HepG2 (cell line): Measurements from ENCODE around the gene ISG20L2. TPM values are rescaled to one million over a fixed set of nuclear protein-coding genes. Genes with fewer than 3 reads are reported as not detected.

ENCODE experiments used
- ARID3A ChIP-seq: IDR thresholded peaks from 2 replicates; pipeline ENCODE4 v1.6.1; 2012; ENCODE audit warnings: low read depth, low read length, improper control_type of control experiment
- CEBPG ChIP-seq: IDR thresholded peaks from 2 replicates; pipeline ENCODE4 v1.6.1; 2016
- CENPT ChIP-seq: sonication (generic); formaldehyde crosslinking; IDR thresholded peaks from 2 replicates; pipeline ENCODE4 v1.8.0; 2022; ENCODE audit warnings: low read depth, mild to moderate bottlenecking, moderate library complexity, missing genetic modification reagents
- CREBL2 ChIP-seq: sonication (generic); formaldehyde crosslinking; IDR thresholded peaks from 2 replicates; pipeline ENCODE4 v1.8.1; 2023; ENCODE audit warnings: missing genetic modification reagents, mild to moderate bottlenecking, borderline replicate concordance
- FOXJ3 ChIP-seq: sonication (generic); formaldehyde crosslinking; IDR thresholded peaks from 2 replicates; pipeline ENCODE4 v1.4.0; 2020; ENCODE audit warnings: missing genetic modification reagents, mild to moderate bottlenecking, borderline replicate concordance
- HOMEZ ChIP-seq: IDR thresholded peaks from 2 replicates; pipeline ENCODE4 v1.6.1; 2016; ENCODE audit warnings: low read depth
- HOXD1 ChIP-seq: sonication (generic); formaldehyde crosslinking; IDR thresholded peaks from 2 replicates; pipeline ENCODE4 v1.5.0; 2020; ENCODE audit warnings: missing genetic modification reagents
- KLF6 ChIP-seq: IDR thresholded peaks from 2 replicates; pipeline ENCODE4 v1.8.0; 2016; ENCODE audit warnings: missing biosample characterization, missing genetic modification reagents
- MAFF ChIP-seq: IDR thresholded peaks from 2 replicates; pipeline ENCODE4 v1.6.1; 2011; ENCODE audit warnings: low read depth, low read length, improper control_type of control experiment
- MAFG ChIP-seq: sonication (generic); formaldehyde crosslinking; IDR thresholded peaks from 2 replicates; pipeline ENCODE4 v1.5.1; 2020; ENCODE audit warnings: mild to moderate bottlenecking, missing genetic modification reagents
- MZF1 ChIP-seq: sonication (generic); formaldehyde crosslinking; IDR thresholded peaks from 2 replicates; pipeline ENCODE4 v1.8.1; 2023; ENCODE audit warnings: mild to moderate bottlenecking, missing genetic modification reagents, borderline replicate concordance
- PAWR ChIP-seq: sonication (generic); formaldehyde crosslinking; IDR thresholded peaks from 2 replicates; pipeline ENCODE4 v1.4.0; 2020; ENCODE audit warnings: missing genetic modification reagents, mild to moderate bottlenecking, borderline replicate concordance
- SIX1 ChIP-seq: sonication (generic); formaldehyde crosslinking; IDR thresholded peaks from 2 replicates; pipeline ENCODE4 v1.4.0; 2020; ENCODE audit warnings: missing genetic modification reagents, borderline replicate concordance
- TARDBP ChIP-seq: sonication (generic); formaldehyde crosslinking; IDR thresholded peaks from 2 replicates; pipeline ENCODE4 v1.8.0; 2022; ENCODE audit warnings: mild to moderate bottlenecking, missing genetic modification reagents
- TFE3 ChIP-seq: IDR thresholded peaks from 2 replicates; pipeline ENCODE4 v1.6.1; 2016
- ZBTB10 ChIP-seq: sonication (generic); formaldehyde crosslinking; IDR thresholded peaks from 2 replicates; pipeline ENCODE4 v1.4.0; 2020; ENCODE audit warnings: missing genetic modification reagents, borderline replicate concordance
- ZNF224 ChIP-seq: sonication (generic); formaldehyde crosslinking; IDR thresholded peaks from 2 replicates; pipeline ENCODE4 v1.5.0; 2020; ENCODE audit warnings: mild to moderate bottlenecking, missing genetic modification reagents
- ZNF274 ChIP-seq: sonication (generic); formaldehyde crosslinking; IDR thresholded peaks from 2 replicates; pipeline ENCODE4 v1.5.1; 2020; ENCODE audit warnings: mild to moderate bottlenecking, missing genetic modification reagents
- ZNF556 ChIP-seq: sonication (generic); formaldehyde crosslinking; IDR thresholded peaks from 2 replicates; pipeline ENCODE4 v1.4.0; 2020; ENCODE audit warnings: mild to moderate bottlenecking, missing genetic modification reagents, borderline replicate concordance
- ZNF782 ChIP-seq: sonication (generic); formaldehyde crosslinking; IDR thresholded peaks from 2 replicates; pipeline ENCODE4 v1.4.0; 2020; ENCODE audit warnings: missing genetic modification reagents, mild to moderate bottlenecking, borderline replicate concordance
- ZZZ3 ChIP-seq: sonication (generic); formaldehyde crosslinking; IDR thresholded peaks from 2 replicates; pipeline ENCODE4 v1.4.0; 2020; ENCODE audit warnings: missing genetic modification reagents, mild to moderate bottlenecking, borderline replicate concordance
- polyA plus RNA-seq, 8 experiments: library from polyadenylated mRNA; depleted of rRNA in 3 of 8; stranded (reverse) in 7 of 8; unstranded in 1 of 8; fragments of >200 nt; fragmentation: Illumina TruSeq in 4 of 8; extraction: Trizol in 4 of 8; gene quantifications; 2 replicates each; pipeline versions ENCODE4 v1.2.1 to v1.2.3, GENCODE V29; 2011 to 2016; ENCODE audit warnings: low read depth in 4 of 8, missing spikeins in 1 of 8, mixed read lengths in 1 of 8; ENCODE audit not compliant: insufficient read depth in 1 of 8
- total RNA-seq, 5 experiments: library from RNA; depleted of rRNA; stranded (reverse); fragments of >200 nt; fragmentation: Illumina TruSeq; extraction: Trizol; gene quantifications; 2 replicates each; pipeline ENCODE4 v1.2.3, GENCODE V29; 2016; ENCODE audit warnings: low read depth in 1 of 5

ISG20L2 gene
- total and polyA plus RNA-seq, 2 of the 13 experiments (the other 11 are each of a cell fraction or from before 2014, with no cell fraction given): 19.8 to 21.3 TPM

- TF ChIP-seq TFE3 (no peak), ZBTB10 (CRISPR knock-in tag) (0 out of 2 replicates have a peak, but pooled peaks have one; percentile 40), KLF6 (CRISPR knock-in tag) (0 out of 2 replicates have a peak, but pooled peaks have one; percentile 9), MAFG (CRISPR knock-in tag) (no peak), ZNF274 (CRISPR knock-in tag) (no peak; the same call in 1 of the 2 replicates), TARDBP (CRISPR knock-in tag) (peak; percentile 29; the same call in 1 of the 2 replicates), PAWR (CRISPR knock-in tag) (no peak), MZF1 (no peak), SIX1 (no peak), ZNF224 (CRISPR knock-in tag) (no peak), HOMEZ (no peak), MAFF (no peak), ARID3A (no peak), CEBPG (CRISPR knock-in tag) (no peak), HOXD1 (CRISPR knock-in tag) (0 out of 2 replicates have a peak, but pooled peaks have one; percentile 45), ZNF782 (CRISPR knock-in tag) (no peak), CREBL2 (CRISPR knock-in tag) (no peak; the same call in 1 of the 2 replicates), CENPT (no peak), ZZZ3 (CRISPR knock-in tag) (no peak), FOXJ3 (CRISPR knock-in tag) (no peak), ZNF556 (CRISPR knock-in tag) (no peak)
Observed at GRCh38 chr1:156766298-156767100, 37.9 kb upstream of the ISG20L2 start (continued).
